ENCODE results near the gene BZW2.
A peak's percentile ranks its signal among the peaks of the same experiment; 100 is the strongest.
"Not testable (repeated sequence)": the region's sequence is repeated elsewhere in the genome, so short reads cannot be mapped to it uniquely, and the experiment has no call there.

BZW2 gene

DNA sequence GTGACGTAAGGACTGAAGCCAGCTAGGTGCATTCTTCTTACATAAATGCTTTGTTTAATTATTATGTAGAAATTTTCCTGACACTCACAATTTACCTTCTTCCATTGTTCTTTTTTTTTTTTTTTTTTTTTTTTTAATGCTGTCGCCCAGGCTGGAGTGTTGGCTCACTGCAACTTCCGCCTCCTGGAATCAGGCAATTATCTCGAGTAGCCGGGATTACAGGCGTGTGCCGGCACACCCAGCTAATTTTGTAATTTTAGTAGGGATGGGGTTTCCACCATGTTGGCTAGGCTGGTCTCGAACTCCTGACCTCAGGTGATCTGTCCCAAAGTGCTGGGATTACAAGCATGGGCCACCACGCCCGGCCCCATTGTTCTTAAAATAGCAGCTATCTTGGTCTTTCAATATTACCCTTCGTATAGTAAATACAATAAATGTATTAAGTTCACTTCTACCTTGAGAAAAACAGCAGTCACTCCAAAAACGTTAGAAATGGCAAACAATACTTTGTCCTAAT is 32.1 kb downstream of the BZW2 start:
- TF ChIP-seq, protein P1, sequence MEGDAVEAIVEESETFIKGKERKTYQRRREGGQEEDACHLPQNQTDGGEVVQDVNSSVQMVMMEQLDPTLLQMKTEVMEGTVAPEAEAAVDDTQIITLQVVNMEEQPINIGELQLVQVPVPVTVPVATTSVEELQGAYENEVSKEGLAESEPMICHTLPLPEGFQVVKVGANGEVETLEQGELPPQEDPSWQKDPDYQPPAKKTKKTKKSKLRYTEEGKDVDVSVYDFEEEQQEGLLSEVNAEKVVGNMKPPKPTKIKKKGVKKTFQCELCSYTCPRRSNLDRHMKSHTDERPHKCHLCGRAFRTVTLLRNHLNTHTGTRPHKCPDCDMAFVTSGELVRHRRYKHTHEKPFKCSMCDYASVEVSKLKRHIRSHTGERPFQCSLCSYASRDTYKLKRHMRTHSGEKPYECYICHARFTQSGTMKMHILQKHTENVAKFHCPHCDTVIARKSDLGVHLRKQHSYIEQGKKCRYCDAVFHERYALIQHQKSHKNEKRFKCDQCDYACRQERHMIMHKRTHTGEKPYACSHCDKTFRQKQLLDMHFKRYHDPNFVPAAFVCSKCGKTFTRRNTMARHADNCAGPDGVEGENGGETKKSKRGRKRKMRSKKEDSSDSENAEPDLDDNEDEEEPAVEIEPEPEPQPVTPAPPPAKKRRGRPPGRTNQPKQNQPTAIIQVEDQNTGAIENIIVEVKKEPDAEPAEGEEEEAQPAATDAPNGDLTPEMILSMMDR (conservative IDR thresholded peaks at IDR 0.05; ENCODE audit: control insufficient read depth, insufficient read depth, low read depth, low read length), result no peak
- no peak overlapping the region for H3K4me3 ChIP-seq (ENCODE audit: control insufficient read depth, low read depth, low read length)
- DNase-seq (ENCODE audit: low read depth), result no peak

DNA sequence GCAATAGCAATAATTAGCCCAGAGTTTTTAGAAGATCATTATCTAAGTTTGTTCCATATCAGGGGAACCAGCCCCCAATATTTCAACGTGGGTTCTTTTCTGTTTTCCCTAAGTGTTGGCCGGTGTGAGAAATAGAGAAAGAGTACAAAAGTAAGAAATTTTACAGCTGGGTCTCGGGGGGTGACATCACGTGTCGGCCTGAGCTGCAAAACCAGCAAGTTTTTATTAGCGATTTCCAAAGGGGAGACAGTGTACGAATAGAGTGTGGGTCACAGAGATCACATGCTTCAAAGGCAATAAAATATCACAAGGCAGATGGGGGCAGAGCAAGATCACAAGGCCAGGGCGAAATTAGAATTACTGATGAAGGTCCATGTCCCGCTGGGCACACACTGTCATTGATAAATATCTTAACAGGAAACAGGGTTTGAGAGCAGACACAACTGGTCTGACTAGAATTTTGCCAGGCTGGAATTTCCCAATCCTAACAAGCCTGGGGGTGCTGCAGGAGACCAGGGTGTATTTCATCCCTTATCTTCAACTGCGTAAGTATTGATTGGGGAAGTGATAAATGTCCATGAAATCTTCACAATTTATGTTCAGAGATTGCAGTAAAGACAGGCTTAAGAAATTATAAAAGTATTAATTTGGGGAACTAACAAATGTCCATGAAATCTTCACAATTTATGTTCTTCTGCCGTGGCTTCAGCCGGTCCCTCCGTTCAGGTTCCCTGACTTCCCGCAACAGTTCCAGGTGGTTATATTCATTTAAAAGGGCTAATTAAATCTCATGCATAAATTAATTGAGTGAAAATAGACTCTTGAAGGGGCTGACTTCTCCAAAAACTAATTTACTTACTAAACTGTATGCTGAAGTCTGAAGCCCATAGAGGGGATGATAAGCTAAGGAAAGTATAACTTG is 32.9 kb downstream of the BZW2 start:
- H3K4me3 ChIP-seq (ENCODE audit: control insufficient read depth, low read depth, low read length); DNase-seq (ENCODE audit: low read depth): not testable (repeated sequence)

- TF ChIP-seq, protein P1 (conservative IDR thresholded peaks at IDR 0.05; ENCODE audit: control insufficient read depth, insufficient read depth, low read depth, low read length), result no peak
- DNase-seq (ENCODE audit: low read depth), result no peak
- no peak overlapping the region for H3K4me3 ChIP-seq (ENCODE audit: control insufficient read depth, low read depth, low read length)
Observed at GRCh38 chr7:16684935-16685334, 39.0 kb downstream of the BZW2 start.

GRCh38 chr7:16685535-16685934 is 39.6 kb downstream of the BZW2 start:
- DNase-seq (ENCODE audit: low read depth), result no peak
- TF ChIP-seq, protein P1 (conservative IDR thresholded peaks at IDR 0.05; ENCODE audit: control insufficient read depth, insufficient read depth, low read depth, low read length), result no peak
- H3K4me3 ChIP-seq (ENCODE audit: control insufficient read depth, low read depth, low read length), result no peak overlapping the region

DNA sequence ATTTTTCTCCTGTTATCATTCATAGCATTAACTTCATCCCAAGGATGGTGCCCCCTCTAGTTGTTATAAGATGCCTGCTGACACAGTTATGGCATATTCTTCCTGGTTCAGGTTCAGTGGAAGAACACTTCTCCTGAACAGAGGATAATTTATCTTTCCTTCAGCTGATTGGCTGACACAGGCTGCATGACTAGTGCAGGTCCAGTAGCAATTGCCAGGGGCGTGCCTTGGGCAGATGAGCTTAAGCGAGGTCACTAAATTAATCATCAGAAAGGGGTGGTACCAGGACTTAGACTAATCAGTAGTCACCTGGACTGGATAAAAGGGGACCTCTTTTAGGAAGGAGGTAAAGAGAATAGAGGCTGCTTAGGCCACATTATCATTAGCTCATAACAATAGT is 42.3 kb downstream of the BZW2 start:
- no peak overlapping the region for H3K4me3 ChIP-seq (ENCODE audit: control insufficient read depth, low read depth, low read length)
- TF ChIP-seq, protein P1 (conservative IDR thresholded peaks at IDR 0.05; ENCODE audit: control insufficient read depth, insufficient read depth, low read depth, low read length), result no peak
- peak; percentile 62 for DNase-seq (ENCODE audit: low read depth)

DNA sequence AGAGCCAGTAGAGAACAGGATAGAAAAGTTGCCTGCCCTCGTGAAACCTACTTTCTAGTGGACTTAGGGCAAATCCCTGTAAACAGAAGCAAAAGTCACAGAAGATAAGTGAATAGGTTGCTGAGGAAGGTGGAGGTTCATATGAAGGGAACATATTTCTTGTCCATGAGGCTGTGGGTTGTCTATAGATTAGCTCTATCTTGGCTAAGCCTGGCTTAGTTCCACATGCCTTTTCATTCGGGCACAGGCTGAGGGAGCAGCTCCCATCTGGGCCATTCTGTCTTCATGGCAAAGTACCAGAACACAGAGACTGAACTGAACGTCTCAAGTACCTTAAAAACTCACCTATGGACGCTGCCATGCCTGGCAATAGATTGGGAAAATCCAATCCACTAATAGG is 45.3 kb downstream of the BZW2 start:
- no peak for DNase-seq (ENCODE audit: low read depth)
- no peak overlapping the region for H3K4me3 ChIP-seq (ENCODE audit: control insufficient read depth, low read depth, low read length)
- TF ChIP-seq, protein P1 (conservative IDR thresholded peaks at IDR 0.05; ENCODE audit: control insufficient read depth, insufficient read depth, low read depth, low read length), result no peak

DNA sequence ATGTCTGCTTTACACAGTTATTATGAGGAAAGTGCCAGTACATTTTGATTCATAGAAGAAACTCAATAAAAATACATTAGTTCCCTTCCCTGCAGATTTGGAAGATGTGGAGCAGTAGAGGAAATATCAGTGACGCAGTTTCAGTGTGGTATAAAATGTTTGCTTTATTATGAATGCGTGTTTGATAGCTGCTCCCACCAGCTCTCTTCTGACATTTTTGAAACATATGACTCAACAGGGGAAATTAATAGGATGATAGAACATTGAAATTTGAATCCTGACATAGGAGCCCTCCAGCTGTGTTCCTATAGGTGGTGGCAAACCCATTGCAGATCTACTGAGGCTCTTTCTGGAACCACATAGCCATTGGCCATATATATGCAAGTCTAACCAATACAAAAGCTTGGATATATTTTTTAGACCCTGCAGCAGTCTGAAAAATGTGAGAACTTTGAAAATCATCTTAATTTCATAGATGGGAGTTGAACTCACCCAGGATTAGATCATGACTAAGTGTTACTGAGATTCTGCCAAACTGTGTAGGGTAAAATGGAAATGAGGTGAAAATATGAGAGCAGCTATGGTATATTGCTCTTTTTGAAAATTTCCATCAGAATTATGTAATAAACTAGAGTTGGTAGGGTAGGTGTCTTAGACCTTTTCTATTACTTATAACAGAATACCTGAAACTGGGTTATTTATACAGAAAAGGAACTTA is 47.8 kb downstream of the BZW2 start:
- TF ChIP-seq, protein P1 (conservative IDR thresholded peaks at IDR 0.05; ENCODE audit: control insufficient read depth, insufficient read depth, low read depth, low read length), result no peak
- DNase-seq (ENCODE audit: low read depth), result no peak
- H3K4me3 ChIP-seq (ENCODE audit: control insufficient read depth, low read depth, low read length), result no peak overlapping the region

All from fibroblast of mammary gland (primary cell).